ENCODE data around the gene EME2. TPM values are rescaled to one million over a fixed set of nuclear protein-coding genes. Genes with fewer than 3 reads are reported as not detected.
A peak's percentile ranks its signal among the peaks of the same experiment; 100 is the strongest.

The EME2 gene
- total RNA-seq (10 to 100 TPM in 2 of 9 donors, 1 to 10 TPM in 7; 3.4 to 12.9 (median 6.0) TPM), polyA plus RNA-seq (1 to 10 TPM; 3.6 to 7.8 TPM)
- long read RNA-seq, donor 1, partial matches to known transcripts = 0 of 5 reads
- long read RNA-seq, donor 1, other reads (novel, unspliced or antisense) = 5 of 5 reads
- long read RNA-seq, donor 2, partial matches to known transcripts = 0 of 8 reads
- long read RNA-seq, donor 2, other reads (novel, unspliced or antisense) = 8 of 8 reads
- long read RNA-seq, donor 3, partial matches to known transcripts = 0 of 9 reads
- long read RNA-seq, donor 3, other reads (novel, unspliced or antisense) = 9 of 9 reads

GRCh38 chr16:1772362-1772907 lies at the start of gene EME2:
Gene EME2, plus strand, starts transcription at chr16:1772810. Its CDS starts 418 bp downstream, at chr16:1773228.
- DNase-seq (no peak), ATAC-seq (peak in 1 of 4 donors; percentile 0)
- Histone ChIP-seq H3K27ac (peak within 1 kb of the TSS; percentile 91 to 99 (median 97)), H3K27me3 (no peaks in the 10 kb centered on the region), H3K36me3 (peaks cover 0 to 46% (median 35%) of the 10 kb centered on the region in 9 donors), H3K9me3 (no peaks in the 10 kb centered on the region), H3K4me3 (peak within 1 kb of the TSS; percentile 75 to 99 (median 96)), H3K4me1 (peaks cover 14 to 44% (median 32%) of the 10 kb centered on the region in 12 donors)
- TF ChIP-seq POLR2A (IDR thresholded peaks at IDR 0.05) (no peak), CTCF (IDR thresholded peaks at IDR 0.05) (no peak)
- 1 to 4% (median 1%) methylated on average over 15 to 53 of the region's 53 CpGs for WGBS, 4 donors
- intact Hi-C loops (cut with DNase I) = loop anchor here in 2 of 10 donors (5.0 kb wide), 2 partner anchors 65 to 160 kb away; partner anchors contain the start of genes CRAMP1 (in 1 of the 2), IFT140 (in 1 of the 2) and MAPK8IP3 (in 1 of the 2)

GRCh38 chr16:1723450-1724147 lies 49.0 kb upstream of the EME2 start:
- Histone ChIP-seq H3K36me3 (peaks cover 0 to 43% (median 35%) of the 10 kb centered on the region in 9 donors), H3K4me1 (peaks cover 0 to 57% (median 28%) of the 10 kb centered on the region in 12 donors), H3K27ac (peak overlapping the region in 3 of 12 donors; percentile 14 to 80 (median 31)), H3K9me3 (no peaks in the 10 kb centered on the region), H3K4me3 (no peak overlapping the region), H3K27me3 (no peaks in the 10 kb centered on the region)
- ATAC-seq (no peak), DNase-seq (no peak)
- 46 to 54% (median 51%) methylated on average over 6 of the region's 6 CpGs for WGBS, 4 donors
- TF ChIP-seq POLR2A (IDR thresholded peaks at IDR 0.05) = no peak
- peak; percentile 57 to 83 (median 78) for TF ChIP-seq CTCF (IDR thresholded peaks at IDR 0.05)
- intact Hi-C loops (cut with DNase I) = no loop called here

GRCh38 chr16:1724491-1724890 lies 48.1 kb upstream of the EME2 start:
- H3K36me3 ChIP-seq = peaks cover 0 to 51% (median 43%) of the 10 kb centered on the region in 9 donors
- no peak for DNase-seq

More at GRCh38 chr16:1724491-1724890, 48.1 kb upstream of the EME2 start:
- intact Hi-C loops (cut with DNase I) = no loop called here
- no peak for TF ChIP-seq CTCF (IDR thresholded peaks at IDR 0.05)
- TF ChIP-seq POLR2A (IDR thresholded peaks at IDR 0.05) = no peak
- Histone ChIP-seq H3K27me3 (no peaks in the 10 kb centered on the region), H3K4me3 (no peak overlapping the region), H3K9me3 (no peaks in the 10 kb centered on the region), H3K27ac (no peak overlapping the region), H3K4me1 (peaks cover 0 to 48% (median 24%) of the 10 kb centered on the region in 12 donors)
- no peak for ATAC-seq
- WGBS, 4 donors = 85 to 92% (median 90%) methylated on average over 12 of the region's 12 CpGs

Measured in heart left ventricle (tissue), 16 donors.